Measurements from ENCODE around the gene LENG8.
A peak's percentile ranks its signal among the peaks of the same experiment; 100 is the strongest.
"Not testable (repeated sequence)": the region's sequence is repeated elsewhere in the genome, so short reads cannot be mapped to it uniquely, and the experiment has no call there.

LENG8 gene

DNA sequence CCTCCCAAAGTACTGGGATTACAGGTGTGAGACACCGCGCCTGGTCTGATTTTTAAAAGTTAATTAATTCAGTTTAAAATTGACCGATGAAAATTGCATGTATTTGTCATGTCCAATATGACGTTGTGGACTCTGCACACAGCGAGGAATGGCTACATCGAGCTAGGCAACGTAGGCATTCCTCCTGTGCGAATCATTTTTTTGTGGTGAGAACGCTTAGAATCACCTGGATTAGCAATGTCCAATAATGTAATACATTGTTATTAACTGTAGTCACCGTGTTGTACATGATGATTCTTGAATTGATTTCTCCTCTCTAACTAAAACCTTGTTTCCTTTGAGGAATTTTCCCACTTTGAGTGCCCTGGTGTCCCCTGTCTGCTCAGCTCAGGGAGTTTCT lies 57.1 kb downstream of the LENG8 start:
- Mint-ChIP-seq H3K27me3 (ENCODE audit: low read depth) (no peaks in the 10 kb centered on the region), H3K36me3 (ENCODE audit: low read depth) (peaks cover 4% of the 10 kb centered on the region), H3K9me3 (no peaks in the 10 kb centered on the region), H3K27ac (no peak overlapping the region), H3K4me3 (peak overlapping the region; percentile 3), H3K4me1 (ENCODE audit: low read depth) (peaks cover 28% of the 10 kb centered on the region)
- DNase-seq (ENCODE audit: low spot score): no peak

DNA sequence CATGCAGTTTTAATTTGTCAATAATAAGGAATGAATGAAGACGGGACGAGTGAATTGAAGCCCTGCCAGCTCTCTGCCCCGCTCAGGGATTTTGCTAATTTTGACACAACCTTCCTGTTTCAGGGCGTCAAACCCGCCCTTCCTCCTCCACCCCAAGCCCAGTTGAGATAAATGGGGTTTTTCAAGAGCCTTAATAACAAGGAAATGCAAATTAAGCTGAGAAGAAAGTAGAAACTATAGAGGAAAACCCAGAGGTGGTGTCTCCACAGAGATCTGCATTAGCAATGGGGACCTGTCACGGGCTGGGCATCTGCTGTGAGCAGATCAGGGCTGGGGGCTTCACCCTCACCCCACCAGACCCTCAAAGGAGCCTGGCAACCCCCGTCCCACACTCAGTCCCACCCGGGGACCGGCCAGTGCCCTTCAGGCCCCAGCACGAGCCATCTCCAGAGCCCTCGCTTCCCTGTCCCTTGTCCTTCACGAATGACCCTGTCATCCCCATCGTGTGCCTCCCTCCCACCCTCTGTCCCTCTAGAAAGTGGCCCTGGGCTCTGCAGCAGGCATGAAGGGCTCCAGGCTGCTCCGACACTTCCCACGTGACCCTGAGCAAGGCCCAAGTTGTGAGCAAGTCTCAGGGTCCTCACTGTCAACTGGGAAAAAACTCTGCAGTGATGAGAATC lies 58.2 kb downstream of the LENG8 start:
- peak overlapping the region; percentile 24 for H3K4me3 Mint-ChIP-seq
- peaks cover 28% of the 10 kb centered on the region for H3K4me1 Mint-ChIP-seq (ENCODE audit: low read depth)
- H3K9me3 Mint-ChIP-seq; H3K36me3 Mint-ChIP-seq (ENCODE audit: low read depth); DNase-seq (ENCODE audit: low spot score); H3K27me3 Mint-ChIP-seq (ENCODE audit: low read depth): not testable (repeated sequence)
- H3K27ac Mint-ChIP-seq: peak overlapping the region; percentile 57

DNA sequence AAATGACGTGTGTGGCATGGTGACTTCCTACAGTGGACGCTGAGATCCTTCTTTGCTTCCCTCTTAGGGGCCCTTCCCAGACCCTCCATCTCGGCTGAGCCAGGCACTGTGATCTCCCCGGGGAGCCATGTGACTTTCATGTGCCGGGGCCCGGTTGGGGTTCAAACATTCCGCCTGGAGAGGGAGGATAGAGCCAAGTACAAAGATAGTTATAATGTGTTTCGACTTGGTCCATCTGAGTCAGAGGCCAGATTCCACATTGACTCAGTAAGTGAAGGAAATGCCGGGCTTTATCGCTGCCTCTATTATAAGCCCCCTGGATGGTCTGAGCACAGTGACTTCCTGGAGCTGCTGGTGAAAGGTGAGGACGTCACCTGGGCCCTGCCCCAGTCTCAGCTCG lies 58.8 kb downstream of the LENG8 start:
- Mint-ChIP-seq H3K9me3 (no peaks in the 10 kb centered on the region), H3K36me3 (ENCODE audit: low read depth) (peaks cover 4% of the 10 kb centered on the region), H3K4me1 (ENCODE audit: low read depth) (peaks cover 21% of the 10 kb centered on the region), H3K4me3 (no peak overlapping the region), H3K27ac (no peak overlapping the region), H3K27me3 (ENCODE audit: low read depth) (no peaks in the 10 kb centered on the region)
- no peak for DNase-seq (ENCODE audit: low spot score)

DNA sequence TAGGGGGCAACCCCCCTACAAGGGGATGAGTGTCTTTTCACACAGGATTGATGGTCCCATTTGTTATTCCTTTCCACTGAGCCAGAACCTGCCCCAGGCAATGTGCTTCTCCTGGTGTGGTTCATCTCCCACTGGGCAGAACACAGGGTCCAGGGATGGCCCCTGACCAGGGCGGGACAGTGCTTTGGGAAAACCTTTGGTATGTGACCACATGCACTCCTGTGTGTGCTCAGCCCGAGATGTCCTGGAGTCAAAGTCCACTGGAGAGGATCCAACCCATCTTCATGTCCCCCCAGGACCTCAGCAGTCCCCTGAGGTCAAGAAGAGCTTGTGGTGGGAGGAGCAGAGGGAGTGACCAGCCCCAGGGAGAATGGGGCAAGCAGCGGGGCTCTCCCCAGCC lies 59.5 kb downstream of the LENG8 start:
- not testable (repeated sequence) for H3K4me3 Mint-ChIP-seq; H3K9me3 Mint-ChIP-seq; H3K36me3 Mint-ChIP-seq (ENCODE audit: low read depth); H3K27ac Mint-ChIP-seq; H3K27me3 Mint-ChIP-seq (ENCODE audit: low read depth); DNase-seq (ENCODE audit: low spot score)
- peaks cover 21% of the 10 kb centered on the region for H3K4me1 Mint-ChIP-seq (ENCODE audit: low read depth)

DNA sequence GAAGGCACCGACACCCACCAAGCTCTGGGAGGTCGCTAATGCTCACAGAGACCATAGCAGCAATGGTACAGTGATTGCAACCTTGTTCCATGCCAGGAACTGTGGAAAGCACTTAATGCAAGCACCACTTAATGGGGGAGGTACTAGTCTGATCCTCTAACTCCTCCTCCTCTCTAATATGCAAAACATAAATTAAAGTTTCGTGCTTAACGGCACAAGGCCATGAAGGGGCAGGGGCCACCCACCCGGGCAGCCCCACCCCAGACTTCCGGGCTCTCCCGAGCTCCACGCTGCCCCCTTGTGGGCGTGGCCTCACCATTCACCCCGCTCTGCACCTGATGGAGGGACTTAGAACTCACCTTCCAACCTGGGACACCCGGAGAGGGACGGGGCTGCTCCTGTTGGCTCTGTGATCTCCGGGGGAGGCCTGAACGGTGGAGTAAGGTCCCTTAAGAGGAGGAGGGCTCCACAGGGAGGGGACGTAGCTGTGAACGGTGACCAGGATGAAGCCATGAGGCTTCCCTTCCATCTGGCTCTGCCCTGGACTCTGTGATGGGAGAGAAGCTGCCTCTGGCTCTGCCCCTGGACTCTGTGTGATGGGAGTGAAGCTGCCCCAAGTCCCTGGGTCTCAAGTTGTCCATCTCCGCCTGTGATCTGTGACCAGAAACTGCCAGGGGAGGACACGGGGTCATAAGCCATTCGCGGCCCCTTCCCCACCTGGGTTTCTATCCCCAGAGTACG lies 60.4 kb downstream of the LENG8 start:
- H3K27me3 Mint-ChIP-seq (ENCODE audit: low read depth); H3K9me3 Mint-ChIP-seq; H3K4me3 Mint-ChIP-seq; H3K36me3 Mint-ChIP-seq (ENCODE audit: low read depth); H3K27ac Mint-ChIP-seq; DNase-seq (ENCODE audit: low spot score): not testable (repeated sequence)
- H3K4me1 Mint-ChIP-seq (ENCODE audit: low read depth): peaks cover 21% of the 10 kb centered on the region
